Natural killer cell (primary cell): Measurements from ENCODE around the gene BRD3OS. TPM values are rescaled to one million over a fixed set of nuclear protein-coding genes. Genes with fewer than 3 reads are reported as not detected.
A peak's percentile ranks its signal among the peaks of the same experiment; 100 is the strongest.

Experiments used
- ATAC-seq, 3 donors: fragments of 150-1000 bp in 2 of 3; fragments of 200-7000 bp in 1 of 3; cut with Tn5 transposase; 1 replicate in 1 of 3; 2 replicates in 2 of 3; pipeline ENCODE4 v1.10.0; 2021; ENCODE audit warnings: mild to moderate bottlenecking in 2 of 3, moderate library complexity in 2 of 3
- DNase-seq, 2 donors: peaks; one replicate each; pipeline versions ENCODE4 v3.0.0 to v3.0.0-alpha.2; 2013 to 2021; ENCODE audit warnings: mixed read lengths in 1 of 2
- H3K27ac ChIP-seq: one replicate; pipeline ENCODE4 v1.5.1; 2013; ENCODE audit warnings: mild to moderate bottlenecking, low read length
- H3K27me3 ChIP-seq: one replicate; pipeline ENCODE4 v1.6.1; 2013; ENCODE audit warnings: low read length; ENCODE audit not compliant: control insufficient read depth, insufficient read depth
- H3K36me3 ChIP-seq: one replicate; pipeline ENCODE4 v1.6.1; 2013; ENCODE audit warnings: low read length; ENCODE audit not compliant: control insufficient read depth, insufficient read depth
- H3K4me1 ChIP-seq: one replicate; pipeline ENCODE4 v1.6.1; 2013; ENCODE audit warnings: low read length; ENCODE audit not compliant: control insufficient read depth, insufficient read depth
- H3K4me3 ChIP-seq: one replicate; pipeline ENCODE4 v1.5.1; 2013; ENCODE audit warnings: low read length
- H3K9me3 ChIP-seq: one replicate; pipeline ENCODE4 v1.6.1; 2013; ENCODE audit warnings: low read length; ENCODE audit not compliant: control insufficient read depth, insufficient read depth
- H3K27ac Mint-ChIP-seq, 2 donors: one replicate each; pipeline ENCODE4 v1.8.0; 2022; ENCODE audit warnings: mild to moderate bottlenecking in 2 of 2, mixed read lengths in 2 of 2, moderate library complexity in 1 of 2
- H3K27me3 Mint-ChIP-seq, 2 donors: one replicate each; pipeline ENCODE4 v1.8.0; 2022; ENCODE audit warnings: low read depth in 2 of 2, mixed read lengths in 2 of 2
- H3K36me3 Mint-ChIP-seq: one replicate; pipeline ENCODE4 v1.8.0; 2022; ENCODE audit warnings: mixed read lengths
- H3K4me1 Mint-ChIP-seq, 2 donors: one replicate each; pipeline ENCODE4 v1.8.0; 2022; ENCODE audit warnings: mixed read lengths in 2 of 2
- H3K4me3 Mint-ChIP-seq: one replicate; pipeline ENCODE4 v1.8.0; 2022; ENCODE audit warnings: mild to moderate bottlenecking, moderate library complexity, mixed read lengths
- H3K9me3 Mint-ChIP-seq, 2 donors: one replicate each; pipeline ENCODE4 v1.8.0; 2022; ENCODE audit warnings: mixed read lengths in 2 of 2
- CTCF ChIP-seq: fragments of 200-600 bp; IDR thresholded peaks from one replicate; pipeline ENCODE4 v1.8.0; 2022; ENCODE audit warnings: antibody characterized with exemption
- WGBS: methylation state at CpG from one replicate; pipeline ENCODE4 v1.1.7; 2013; ENCODE audit warnings: missing lambda C conversion rate; ENCODE audit not compliant: insufficient coverage; 5-methylcytosine and 5-hydroxymethylcytosine counted together
- intact Hi-C: fragments of 100-400 bp; cut with micrococcal nuclease; formaldehyde crosslinking; loops from one replicate; pipeline ENCODE4 v1.14.2; 2022
- total RNA-seq, 4 donors: library from RNA; stranded (reverse); fragments of 120-200 nt in 1 of 4; gene quantifications; one replicate each; pipeline versions ENCODE4 v1.2.3 to v1.2.4, GENCODE V29; 2013 to 2022

BRD3OS gene
- total RNA-seq, 3 donors from 2014 or later (not counting 1 experiment from before 2014, with no cell fraction given), result 5.5 to 6.8 (median 6.5) TPM

DNA sequence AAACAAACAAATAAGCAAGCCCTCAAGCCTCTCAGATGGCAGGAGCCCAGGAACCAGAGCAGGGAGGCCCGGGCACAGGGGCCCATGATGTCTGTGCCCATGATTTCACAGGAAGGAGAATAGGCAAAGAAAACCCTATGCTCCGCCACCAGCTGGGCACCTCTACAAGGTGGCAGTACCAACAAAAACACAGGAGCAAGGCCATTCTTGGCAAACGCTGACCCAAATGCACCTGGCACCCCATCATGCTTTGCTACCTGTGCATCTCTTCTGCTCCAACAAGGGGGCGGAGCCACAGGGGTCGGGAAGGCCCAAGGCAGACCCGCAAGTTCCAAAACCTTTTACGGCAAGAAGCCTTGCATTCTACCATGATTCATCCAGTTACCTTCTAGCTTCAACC, 39.4 kb downstream of the BRD3OS start:
- Histone ChIP-seq H3K36me3 (no peaks in the 10 kb centered on the region), H3K9me3 (no peaks in the 10 kb centered on the region), H3K27me3 (no peaks in the 10 kb centered on the region), H3K4me1 (peaks cover 80% of the 10 kb centered on the region), H3K4me3 (no peak overlapping the region), H3K27ac (no peak overlapping the region)
- Mint-ChIP-seq H3K9me3 (no peaks in the 10 kb centered on the region), H3K4me1 (peaks cover 13 to 51% of the 10 kb centered on the region in 2 donors), H3K36me3 (no peaks in the 10 kb centered on the region), H3K4me3 (peak overlapping the region; percentile 94), H3K27me3 (no peaks in the 10 kb centered on the region), H3K27ac (peak overlapping the region; percentile 92 to 94)
- 92% methylated on average over 7 of the region's 7 CpGs for WGBS
- TF ChIP-seq CTCF, result no peak
- DNase-seq (no peak), ATAC-seq (no peak)
- intact Hi-C loops, result loop anchor here (10.0 kb wide), 1 partner anchor 920 kb away; no protein-coding TSS in a partner anchor

- H3K27ac Mint-ChIP-seq, result peak overlapping the region; percentile 92 to 94
- peaks cover 13 to 42% of the 10 kb centered on the region in 2 donors for H3K4me1 Mint-ChIP-seq
- peak overlapping the region; percentile 94 for H3K4me3 Mint-ChIP-seq
These were observed 40.5 kb downstream of the BRD3OS start for GRCh38 chr9:134065612-134066419.

DNA sequence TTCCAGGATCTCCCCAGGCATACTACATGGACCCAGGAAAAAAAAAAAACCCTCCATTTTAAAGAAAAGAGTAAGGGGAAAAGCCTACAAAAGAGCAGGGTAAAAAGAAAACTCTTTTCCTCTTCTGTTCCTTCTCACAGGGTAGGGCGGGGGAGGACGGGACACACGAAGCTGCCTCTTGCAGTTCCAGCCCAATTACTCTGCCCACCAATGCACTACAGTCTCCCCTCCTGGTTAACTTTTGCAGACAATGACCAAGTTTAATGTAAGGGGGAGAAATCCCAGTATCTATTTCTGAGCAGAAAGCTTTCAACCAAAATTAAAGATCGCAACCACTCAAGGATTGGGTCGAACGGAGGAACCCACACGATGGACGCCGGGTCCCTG, 41.2 kb downstream of the BRD3OS start:
- no peaks in the 10 kb centered on the region for H3K36me3 Mint-ChIP-seq
- peak overlapping the region; percentile 92 to 94 for H3K27ac Mint-ChIP-seq
- H3K27ac ChIP-seq, result peak overlapping the region; percentile 48
- DNase-seq, result peak in 1 of 2 donors; percentile 39
- no peak for TF ChIP-seq CTCF
- 1% methylated on average over 8 of the region's 9 CpGs for WGBS
- no peaks in the 10 kb centered on the region for H3K9me3 ChIP-seq
- H3K36me3 ChIP-seq, result no peaks in the 10 kb centered on the region
- ATAC-seq, result no peak
- H3K4me1 Mint-ChIP-seq, result peaks cover 13 to 35% of the 10 kb centered on the region in 2 donors
- H3K9me3 Mint-ChIP-seq, result no peaks in the 10 kb centered on the region
- H3K4me3 Mint-ChIP-seq, result peak overlapping the region; percentile 94
- H3K4me3 ChIP-seq, result peak overlapping the region; percentile 64
- H3K4me1 ChIP-seq, result peaks cover 62% of the 10 kb centered on the region
- H3K27me3 ChIP-seq, result peaks cover 5% of the 10 kb centered on the region
- intact Hi-C loops, result loop anchor here (10.0 kb wide), 1 partner anchor 922 kb away; no protein-coding TSS in a partner anchor
- H3K27me3 Mint-ChIP-seq, result peaks cover 6 to 8% of the 10 kb centered on the region in 2 donors

More at GRCh38 chr9:134065612-134066419, 40.5 kb downstream of the BRD3OS start:
- intact Hi-C loops, result loop anchor here (10.0 kb wide), 1 partner anchor 921 kb away; no protein-coding TSS in a partner anchor
- peak overlapping the region; percentile 64 for H3K4me3 ChIP-seq
- H3K36me3 Mint-ChIP-seq, result no peaks in the 10 kb centered on the region
- H3K9me3 ChIP-seq, result no peaks in the 10 kb centered on the region
- H3K4me1 ChIP-seq, result peaks cover 69% of the 10 kb centered on the region
- H3K9me3 Mint-ChIP-seq, result no peaks in the 10 kb centered on the region
- ATAC-seq, result peak; percentile 26 to 41 (median 35)
- H3K27ac ChIP-seq, result peak overlapping the region; percentile 48
- no peaks in the 10 kb centered on the region for H3K36me3 ChIP-seq
- peak; percentile 47 to 77 for DNase-seq
- peaks cover 5% of the 10 kb centered on the region for H3K27me3 ChIP-seq
- peaks cover 4% of the 10 kb centered on the region in 2 donors for H3K27me3 Mint-ChIP-seq
- no peak for TF ChIP-seq CTCF
- 9% methylated on average over 28 of the region's 28 CpGs for WGBS
